ENCODE data around the gene MRPL21.

DNA sequence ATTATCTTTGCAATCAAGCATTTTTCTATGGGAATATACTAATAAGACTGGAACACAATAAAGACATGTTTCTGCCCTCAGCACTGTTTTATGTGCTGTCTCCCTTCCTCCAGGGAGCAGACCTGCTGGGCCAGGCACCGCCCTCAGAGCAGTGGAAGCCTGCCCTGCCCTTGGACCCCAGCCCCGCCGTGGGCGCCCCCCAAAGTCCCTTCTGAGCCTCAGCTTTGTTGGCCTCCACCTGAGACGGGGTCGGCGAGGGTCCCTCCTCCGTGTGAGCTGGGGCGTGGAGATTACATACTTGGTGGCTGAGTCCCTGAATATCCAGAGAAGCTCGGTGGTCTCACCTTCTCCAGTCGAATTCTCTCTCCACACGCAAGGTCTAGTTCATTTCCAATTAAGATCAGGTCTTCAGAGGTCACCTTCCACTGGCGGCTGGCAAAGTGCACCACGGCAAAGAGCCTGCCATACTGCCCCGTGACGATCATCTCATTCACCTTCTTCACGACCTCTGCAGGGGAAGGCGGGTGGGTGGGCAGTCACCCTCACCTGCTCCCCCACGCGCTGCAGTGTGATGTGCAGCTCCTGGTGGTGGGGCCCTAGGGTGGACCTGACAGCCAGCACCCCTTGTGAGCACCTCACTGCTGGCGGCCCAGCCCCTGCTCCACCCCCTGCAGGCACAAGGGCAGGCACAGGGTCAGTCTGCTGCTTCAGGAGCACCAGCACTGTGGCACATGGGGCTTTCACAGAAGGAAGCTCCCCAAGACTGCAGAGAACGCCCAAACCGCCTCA is 7.3 kb downstream of the MRPL21 start:
- no peak for TF ChIP-seq CTCF (conservative IDR thresholded peaks at IDR 0.05; ENCODE audit: low read length)
- TF ChIP-seq EZH2phosphoT487 (IDR thresholded peaks at IDR 0.05; ENCODE audit: borderline replicate concordance, low read depth, low read length) = no peak
